H9 (cell line): ENCODE measurements around the gene OSR1. TPM values are rescaled to one million over a fixed set of nuclear protein-coding genes. Genes with fewer than 3 reads are reported as not detected.
A peak's percentile ranks its signal among the peaks of the same experiment; 100 is the strongest.

Experiments
- DNase-seq: peaks from one replicate; pipeline ENCODE4 v3.0.0-alpha.2; 2017
- H2AFZ ChIP-seq: one replicate; pipeline ENCODE4 v1.6.1; 2013; ENCODE audit warnings: mild to moderate bottlenecking, low read length, control low read depth, moderate library complexity
- H2AK5ac ChIP-seq: 2 replicates; pipeline ENCODE4 v1.6.1; 2013; ENCODE audit warnings: low read length, control low read depth, mixed read lengths; ENCODE audit not compliant: insufficient read length
- H2BK120ac ChIP-seq: one replicate; pipeline ENCODE4 v1.6.1; 2013; ENCODE audit warnings: low read depth, mild to moderate bottlenecking, low read length, control low read depth, inconsistent platforms; ENCODE audit not compliant: poor library complexity, severe bottlenecking
- H2BK12ac ChIP-seq: 2 replicates; pipeline ENCODE4 v1.6.1; 2013; ENCODE audit warnings: low read length, control low read depth, mixed read lengths, low read depth; ENCODE audit not compliant: insufficient read length
- H2BK15ac ChIP-seq: 2 replicates; pipeline ENCODE4 v1.6.1; 2013; ENCODE audit warnings: low read depth, low read length, control low read depth
- H2BK20ac ChIP-seq: one replicate; pipeline ENCODE4 v1.6.1; 2013; ENCODE audit warnings: low read depth, mild to moderate bottlenecking, low read length, control low read depth, inconsistent platforms; ENCODE audit not compliant: poor library complexity, severe bottlenecking
- H2BK5ac ChIP-seq: 2 replicates; pipeline ENCODE4 v1.6.1; 2013; ENCODE audit warnings: low read length, control low read depth, mixed read lengths; ENCODE audit not compliant: insufficient read length
- H3K14ac ChIP-seq: 2 replicates; pipeline ENCODE4 v1.6.1; 2013; ENCODE audit warnings: low read length, control low read depth; ENCODE audit not compliant: insufficient read depth
- H3K18ac ChIP-seq: 2 replicates; pipeline ENCODE4 v1.6.1; 2013; ENCODE audit warnings: low read depth, mild to moderate bottlenecking, mixed read lengths, low read length, control low read depth; ENCODE audit not compliant: insufficient read length
- H3K23ac ChIP-seq: 2 replicates; pipeline ENCODE4 v1.6.1; 2013; ENCODE audit warnings: low read length, control low read depth, mixed read lengths, low read depth; ENCODE audit not compliant: insufficient read length
- H3K23me2 ChIP-seq: 2 replicates; pipeline ENCODE4 v1.6.1; 2013; ENCODE audit warnings: low read depth, mild to moderate bottlenecking, mixed read lengths, low read length, control low read depth; ENCODE audit not compliant: insufficient read length, poor library complexity, severe bottlenecking
- H3K27ac ChIP-seq: 2 replicates; pipeline ENCODE4 v1.5.1; 2013; ENCODE audit warnings: low read length, control low read depth, mixed read lengths, low read depth; ENCODE audit not compliant: insufficient read length
- H3K27me3 ChIP-seq: 2 replicates; pipeline ENCODE4 v1.6.1; 2013; ENCODE audit warnings: low read length, control low read depth, inconsistent platforms; ENCODE audit not compliant: insufficient read depth
- H3K4ac ChIP-seq: 2 replicates; pipeline ENCODE4 v1.6.1; 2013; ENCODE audit warnings: low read depth, mild to moderate bottlenecking, control low read depth, inconsistent platforms, low read length, moderate library complexity
- H3K4me1 ChIP-seq: 2 replicates; pipeline ENCODE4 v1.6.1; 2013; ENCODE audit warnings: low read length, control low read depth, inconsistent platforms; ENCODE audit not compliant: insufficient read depth
- H3K4me2 ChIP-seq: 2 replicates; pipeline ENCODE4 v1.6.1; 2013; ENCODE audit warnings: low read length, control low read depth, mixed read lengths; ENCODE audit not compliant: insufficient read length, insufficient read depth
- H3K56ac ChIP-seq: 2 replicates; pipeline ENCODE4 v1.6.1; 2013; ENCODE audit warnings: low read depth, mild to moderate bottlenecking, mixed read lengths, low read length, control low read depth; ENCODE audit not compliant: insufficient read length
- H3K79me1 ChIP-seq: 2 replicates; pipeline ENCODE4 v1.6.1; 2013; ENCODE audit warnings: low read depth, mild to moderate bottlenecking, moderate library complexity, low read length, control low read depth, inconsistent platforms; ENCODE audit not compliant: insufficient read depth, poor library complexity, severe bottlenecking
- H3K79me2 ChIP-seq: 2 replicates; pipeline ENCODE4 v1.6.1; 2013; ENCODE audit warnings: low read length, control low read depth, inconsistent platforms; ENCODE audit not compliant: insufficient read depth
- H3K9ac ChIP-seq: 2 replicates; pipeline ENCODE4 v1.6.1; 2013; ENCODE audit warnings: low read length, control low read depth, mixed read lengths; ENCODE audit not compliant: insufficient read length; ENCODE audit errors: extremely low read depth
- H3K9me3 ChIP-seq: one replicate; pipeline ENCODE4 v1.6.1; 2013; ENCODE audit warnings: low read depth, low read length, inconsistent platforms; ENCODE audit not compliant: control insufficient read depth
- H3T11ph ChIP-seq: one replicate; pipeline ENCODE4 v1.6.1; 2013; ENCODE audit warnings: mild to moderate bottlenecking, low read length, control low read depth, inconsistent platforms
- H4K20me1 ChIP-seq: one replicate; pipeline ENCODE4 v1.6.1; 2013; ENCODE audit not compliant: control insufficient read depth, insufficient read length, insufficient read depth
- H4K5ac ChIP-seq: 2 replicates; pipeline ENCODE4 v1.6.1; 2013; ENCODE audit warnings: low read depth, mild to moderate bottlenecking, mixed read lengths, low read length, control low read depth; ENCODE audit not compliant: insufficient read length
- H4K8ac ChIP-seq: replicated peaks from 2 replicates; pipeline ENCODE4 v1.6.1; 2013; ENCODE audit warnings: low read length, control low read depth, mixed read lengths, low read depth; ENCODE audit not compliant: insufficient read length
- H4K91ac ChIP-seq: 2 replicates; pipeline ENCODE4 v1.6.1; 2013; ENCODE audit warnings: low read depth, mild to moderate bottlenecking, moderate library complexity, mixed read lengths, low read length, control low read depth; ENCODE audit not compliant: insufficient read length
- H3K27ac Mint-ChIP-seq, 3 experiments: 2 replicates in 2 of 3; 3 replicates in 1 of 3; pipeline ENCODE4 v1.8.0; 2020 to 2021; ENCODE audit warnings: mixed read lengths in 3 of 3, mild to moderate bottlenecking in 1 of 3, moderate library complexity in 1 of 3
- H3K27me3 Mint-ChIP-seq: 2 replicates; pipeline ENCODE4 v1.8.0; 2021; ENCODE audit warnings: low read depth, mild to moderate bottlenecking, moderate library complexity, mixed read lengths
- H3K36me3 Mint-ChIP-seq, 3 experiments: 2 replicates in 2 of 3; 3 replicates in 1 of 3; pipeline ENCODE4 v1.8.0; 2020 to 2021; ENCODE audit warnings: low read depth in 3 of 3, mixed read lengths in 3 of 3; ENCODE audit not compliant: insufficient read depth in 1 of 3
- H3K4me1 Mint-ChIP-seq, 2 experiments: 2 replicates each; pipeline ENCODE4 v1.8.0; 2020; ENCODE audit warnings: mixed read lengths in 2 of 2
- H3K4me3 Mint-ChIP-seq, 2 experiments: 2 replicates in 1 of 2; 3 replicates in 1 of 2; pipeline ENCODE4 v1.8.0; 2020 to 2021; ENCODE audit warnings: mild to moderate bottlenecking in 2 of 2, mixed read lengths in 2 of 2, moderate library complexity in 1 of 2
- H3K9me3 Mint-ChIP-seq, 2 experiments: 2 replicates in 1 of 2; 3 replicates in 1 of 2; pipeline ENCODE4 v1.8.0; 2020; ENCODE audit warnings: mild to moderate bottlenecking in 2 of 2, mixed read lengths in 2 of 2, moderate library complexity in 1 of 2
- CTCF ChIP-seq: fragments of 200-600 bp; sonication (generic); conservative IDR thresholded peaks from 3 replicates; pipeline ENCODE4 v1.8.0; 2021; ENCODE audit warnings: antibody characterized with exemption, mild to moderate bottlenecking
- WGBS: extraction: QIAGEN DNeasy Blood & Tissue Kit; methylation state at CpG from one replicate; pipeline ENCODE4 v1.1.7; 2013; ENCODE audit warnings: missing lambda C conversion rate, low lambda C conversion rate, mixed read lengths; ENCODE audit not compliant: insufficient read length; ENCODE audit errors: extremely low coverage; 5-methylcytosine and 5-hydroxymethylcytosine counted together
- total RNA-seq: library from RNA; stranded (reverse); gene quantifications from 2 replicates; pipeline ENCODE4 v1.2.1, GENCODE V29; 2021

Gene OSR1
- total RNA-seq, 1 experiment from 2014 or later = 0.35 TPM

- Histone ChIP-seq H2BK15ac (no peak overlapping the region), H3K14ac (no peak overlapping the region), H3K27ac (no peak overlapping the region), H2AFZ (no peak overlapping the region), H3K27me3 (peaks cover 81% of the 10 kb centered on the region), H4K20me1 (no peaks in the 10 kb centered on the region), H4K91ac (no peak overlapping the region), H2BK5ac (no peak overlapping the region), H2AK5ac (no peak overlapping the region), H4K8ac (no peak overlapping the region), H3K4me2 (peak overlapping the region; percentile 64), H2BK12ac (no peak overlapping the region), H3K79me2 (no peaks in the 10 kb centered on the region), H3T11ph (no peak overlapping the region), H3K18ac (no peak overlapping the region), H3K9me3 (no peaks in the 10 kb centered on the region), H3K4ac (no peak overlapping the region), H3K23me2 (peaks cover 24% of the 10 kb centered on the region), H3K79me1 (no peaks in the 10 kb centered on the region), H2BK120ac (no peak overlapping the region), H4K5ac (no peak overlapping the region), H2BK20ac (no peak overlapping the region), H3K4me1 (no peaks in the 10 kb centered on the region; the same call in 1 of the 2 replicates), H3K9ac (no peak overlapping the region), H3K56ac (no peak overlapping the region), H3K23ac (no peak overlapping the region)
- H3K4me1 Mint-ChIP-seq = peaks cover 34 to 41% of the 10 kb centered on the region in 2 experiments
- H3K27me3 Mint-ChIP-seq = peaks cover 99% of the 10 kb centered on the region
- no peaks in the 10 kb centered on the region; a peak in 1 of 5 replicates for H3K9me3 Mint-ChIP-seq
- H3K4me3 Mint-ChIP-seq = peak overlapping the region; percentile 45 to 79
- WGBS = no CpG with 5 or more reads among the region's 51 CpGs
- H3K27ac Mint-ChIP-seq = no peak overlapping the region
- DNase-seq = peak; percentile 56
- no peaks in the 10 kb centered on the region for H3K36me3 Mint-ChIP-seq
- TF ChIP-seq CTCF = no peak
Measured at GRCh38 chr2:19361325-19361990, 3.0 kb upstream of the OSR1 start.
